GM19239 (cell line): ENCODE results near the gene CD200R1.
A peak's percentile ranks its signal among the peaks of the same experiment; 100 is the strongest.

Source experiments
- DNase-seq: peaks from one replicate; pipeline ENCODE4 v3.0.0; 2011; ENCODE audit warnings: low spot score; ENCODE audit not compliant: insufficient read length
- FAIRE-seq: peaks from 2 replicates; lab custom pipeline; 2011; peaks lifted over from hg19 to GRCh38; lab: Jason Lieb, UNC

Gene CD200R1

GRCh38 chr3:112974894-112975293 lies at the start of gene CD200R1:
TSS of gene CD200R1 (minus strand) at chr3:112975103. CDS start at chr3:112974857, 246 bp downstream.
- DNase-seq (no peak), FAIRE-seq (peak; percentile 89)

GRCh38 chr3:113021471-113021870 lies 46.6 kb upstream of the CD200R1 start:
- no peak for DNase-seq
- no peak for FAIRE-seq

- DNase-seq, result peak; percentile 77
- peak; percentile 91 for FAIRE-seq
Observed at GRCh38 chr3:113019182-113020137, 44.6 kb upstream of the CD200R1 start.

GRCh38 chr3:113018536-113019181 lies 43.8 kb upstream of the CD200R1 start:
- DNase-seq, result no peak
- FAIRE-seq, result peak; percentile 78

GRCh38 chr3:113013593-113013992 lies 38.7 kb upstream of the CD200R1 start:
- no peak for FAIRE-seq
- DNase-seq, result no peak

GRCh38 chr3:113008117-113008516 lies 33.2 kb upstream of the CD200R1 start:
- FAIRE-seq (no peak), DNase-seq (no peak)

GRCh38 chr3:113006359-113007056 lies 31.6 kb upstream of the CD200R1 start:
- DNase-seq (no peak), FAIRE-seq (no peak)

- DNase-seq (no peak), FAIRE-seq (no peak)
Observed at GRCh38 chr3:113005611-113006010, 30.7 kb upstream of the CD200R1 start.

GRCh38 chr3:113002679-113003078 lies 27.8 kb upstream of the CD200R1 start:
- no peak for FAIRE-seq
- no peak for DNase-seq

GRCh38 chr3:113002037-113002436 lies 27.1 kb upstream of the CD200R1 start:
- DNase-seq (no peak), FAIRE-seq (no peak)

- DNase-seq (no peak), FAIRE-seq (peak; percentile 47)
Observed at GRCh38 chr3:113000691-113001090, 25.8 kb upstream of the CD200R1 start.

GRCh38 chr3:112995800-112996199 lies 20.9 kb upstream of the CD200R1 start:
- no peak for DNase-seq
- no peak for FAIRE-seq

GRCh38 chr3:112990672-112991602 lies 16.0 kb upstream of the CD200R1 start, which contains the start of gene GTPBP8:
TSS of gene GTPBP8 (plus strand) at chr3:112990984. CDS start at chr3:112991000, 16 bp downstream.
- FAIRE-seq, result peak; percentile 96
- peak; percentile 47 for DNase-seq

GRCh38 chr3:112987710-112988334 lies 12.9 kb upstream of the CD200R1 start:
- FAIRE-seq (no peak), DNase-seq (no peak)

- no peak for FAIRE-seq
Observed at GRCh38 chr3:112984485-112984884, 9.6 kb upstream of the CD200R1 start.

GRCh38 chr3:112982710-112983109 lies 7.8 kb upstream of the CD200R1 start:
- FAIRE-seq (peak; percentile 11), DNase-seq (no peak)

More at GRCh38 chr3:112984485-112984884, 9.6 kb upstream of the CD200R1 start:
- no peak for DNase-seq

GRCh38 chr3:112980080-112980479 lies 5.2 kb upstream of the CD200R1 start:
- DNase-seq (no peak), FAIRE-seq (no peak)

- DNase-seq (no peak), FAIRE-seq (peak; percentile 92)
Observed at GRCh38 chr3:112979244-112979832, 4.4 kb upstream of the CD200R1 start.

GRCh38 chr3:112976953-112977352 lies 2.0 kb upstream of the CD200R1 start:
- DNase-seq (no peak), FAIRE-seq (peak; percentile 71)
